Urothelium cell line (cell line): ENCODE results near the gene ARHGEF2.
"Not testable (repeated sequence)": the region's sequence is repeated elsewhere in the genome, so short reads cannot be mapped to it uniquely, and the experiment has no call there.

Source experiments
- DNase-seq: peaks from one replicate; pipeline ENCODE4 v3.0.0; 2011; ENCODE audit warnings: low spot score, mixed read lengths
- FAIRE-seq: peaks from 2 replicates; lab custom pipeline; 2011; peaks lifted over from hg19 to GRCh38; lab: Jason Lieb, UNC

Gene ARHGEF2

DNA sequence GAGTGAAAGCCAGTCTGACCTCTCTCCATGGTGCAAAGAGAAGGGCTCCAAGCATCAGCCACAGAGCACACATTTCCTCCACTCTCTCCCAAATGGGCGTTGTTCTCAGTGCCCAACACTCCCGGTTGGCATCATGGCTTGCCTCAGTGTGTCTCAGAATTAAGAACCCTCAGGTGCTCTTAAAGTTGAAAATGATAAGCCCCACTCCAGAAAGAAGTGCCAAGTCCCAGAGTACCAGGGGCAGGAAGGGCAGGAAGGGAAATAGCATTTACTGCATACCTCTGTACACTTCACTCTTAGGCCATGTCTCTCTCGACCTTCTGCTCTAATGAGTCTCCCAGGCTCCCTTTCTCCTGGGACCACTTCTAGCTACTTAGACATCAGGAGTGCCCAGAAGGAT, 15.2 kb upstream of the ARHGEF2 start:
- DNase-seq (no peak), FAIRE-seq (no peak)

DNA sequence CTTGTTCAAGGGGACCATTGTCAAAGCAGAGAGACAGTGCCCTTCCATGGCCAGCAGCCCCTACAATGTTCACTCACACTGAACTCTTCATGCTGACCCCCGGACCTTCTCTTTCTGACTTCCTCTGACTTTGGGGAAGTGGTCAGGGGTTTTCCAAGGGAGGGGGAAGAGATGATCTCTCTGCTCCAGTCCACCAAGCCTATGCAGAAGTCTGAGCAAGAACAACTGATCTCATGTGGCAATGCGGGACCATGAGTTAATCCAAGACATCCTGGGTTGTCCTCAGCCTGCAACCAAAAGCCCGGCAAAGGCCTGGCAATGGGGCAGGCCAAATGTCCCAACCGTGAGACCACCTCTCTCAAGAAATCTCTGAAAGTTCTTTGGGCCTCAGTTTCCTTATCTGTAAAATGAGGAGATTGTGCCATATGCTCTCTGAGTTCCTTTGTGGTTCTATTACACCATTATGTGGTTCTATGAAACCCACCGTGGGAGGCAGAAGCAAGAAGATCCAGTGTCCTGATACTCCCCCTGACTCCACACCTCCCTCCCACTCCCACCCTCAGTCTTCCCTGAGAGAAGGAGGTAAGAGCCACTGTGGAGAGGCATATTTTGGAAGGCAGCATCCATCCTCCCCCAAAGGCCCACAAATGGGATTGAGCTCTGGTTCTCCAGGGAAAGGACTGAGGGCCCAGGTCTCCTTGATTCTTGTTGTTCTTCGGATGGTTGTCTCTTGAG, 11.8 kb upstream of the ARHGEF2 start:
- no peak for DNase-seq
- FAIRE-seq = no peak

DNA sequence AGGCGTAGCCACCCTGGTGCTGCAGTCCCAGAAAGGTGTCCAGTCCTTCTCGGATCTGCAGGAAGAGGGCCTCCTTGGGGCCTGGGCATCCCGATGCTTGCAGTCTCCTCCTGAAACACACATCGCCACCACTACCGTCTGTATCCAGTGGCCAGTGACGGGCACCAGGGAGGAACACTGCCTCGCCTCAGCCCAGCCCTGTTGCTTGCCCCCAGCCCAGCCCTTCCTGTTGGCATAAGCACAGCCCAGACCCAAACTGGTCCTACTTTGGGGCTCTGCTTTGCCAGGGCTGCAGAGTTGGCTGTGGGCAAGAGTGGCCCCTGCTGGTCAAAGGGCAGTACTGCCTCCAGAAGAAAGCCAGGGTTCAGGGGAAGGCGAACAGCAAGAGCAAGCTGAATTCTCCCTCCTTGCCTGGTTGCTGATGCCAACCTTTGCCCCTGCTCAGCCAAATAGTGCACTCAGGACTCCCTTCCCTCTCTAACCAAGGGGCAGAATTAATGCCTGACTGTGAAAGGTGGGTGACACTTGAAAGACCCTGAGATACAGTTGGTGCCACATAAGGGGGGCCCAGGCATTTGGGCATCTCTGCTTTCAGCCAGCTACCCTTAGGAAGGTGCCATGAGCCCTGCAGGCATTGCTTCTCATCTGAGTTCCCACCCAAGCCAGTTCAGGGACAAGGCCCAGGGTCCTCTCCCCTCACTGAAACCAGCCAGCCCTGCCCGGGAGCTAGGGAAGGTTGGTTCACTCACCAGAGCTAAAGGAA, 11.1 kb upstream of the ARHGEF2 start:
- peak; percentile 77 for DNase-seq
- FAIRE-seq = peak; percentile 55

DNA sequence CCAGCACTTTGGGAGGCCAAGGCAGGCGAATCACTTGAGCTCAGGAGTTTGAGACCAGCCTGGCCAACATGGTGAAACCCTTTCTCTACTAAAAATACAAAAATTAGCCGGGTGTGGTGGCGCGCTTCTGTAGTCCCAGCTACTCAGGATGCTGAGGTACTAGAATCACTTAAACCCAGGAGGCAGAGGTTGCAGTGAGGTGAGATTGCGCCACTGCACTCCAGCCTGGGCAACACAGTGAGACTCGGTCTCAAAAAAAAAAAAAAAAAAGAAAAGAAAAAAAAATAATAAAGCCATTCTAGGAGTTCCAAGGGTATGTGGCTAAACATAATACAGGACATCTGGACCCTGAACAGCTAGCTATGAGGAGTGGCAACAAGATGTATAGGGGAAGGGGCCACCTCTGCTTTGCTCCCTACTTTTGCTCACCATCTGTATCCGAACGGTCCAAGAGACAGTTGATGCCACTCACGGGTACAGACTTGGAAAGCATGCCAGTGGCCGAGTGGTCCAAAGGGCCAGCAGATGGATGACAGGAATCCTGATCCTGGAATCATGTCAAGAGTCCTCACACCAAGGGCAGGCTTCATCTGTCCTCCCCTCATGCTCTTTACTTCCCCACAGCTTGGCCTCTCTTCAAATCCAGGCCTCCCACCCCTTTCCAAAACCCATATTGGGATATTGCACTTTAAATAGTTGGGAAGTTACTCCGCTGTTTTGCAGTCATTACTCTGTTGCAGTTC, 6.7 kb upstream of the ARHGEF2 start:
- not testable (repeated sequence) for DNase-seq, FAIRE-seq

DNA sequence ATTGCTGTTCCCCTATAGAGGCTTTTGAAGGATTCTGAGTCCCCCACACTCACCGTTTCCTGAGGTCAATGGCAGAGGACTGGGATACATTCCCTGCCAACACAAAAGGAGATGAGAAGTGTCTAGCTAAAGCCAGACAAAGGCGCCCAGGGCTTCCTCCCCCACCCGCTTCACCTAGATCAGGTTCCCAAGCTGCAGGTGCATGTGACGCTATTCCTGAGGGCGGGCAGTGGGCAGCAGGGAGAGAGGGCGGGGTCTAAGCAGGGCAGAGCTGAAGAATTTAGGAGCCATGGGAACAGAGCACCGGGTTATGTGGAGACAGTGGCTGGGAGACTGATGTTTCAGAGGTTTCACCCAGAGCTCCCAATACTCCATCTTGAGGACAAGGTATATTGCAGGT, 6.0 kb upstream of the ARHGEF2 start:
- DNase-seq (no peak), FAIRE-seq (no peak)

DNA sequence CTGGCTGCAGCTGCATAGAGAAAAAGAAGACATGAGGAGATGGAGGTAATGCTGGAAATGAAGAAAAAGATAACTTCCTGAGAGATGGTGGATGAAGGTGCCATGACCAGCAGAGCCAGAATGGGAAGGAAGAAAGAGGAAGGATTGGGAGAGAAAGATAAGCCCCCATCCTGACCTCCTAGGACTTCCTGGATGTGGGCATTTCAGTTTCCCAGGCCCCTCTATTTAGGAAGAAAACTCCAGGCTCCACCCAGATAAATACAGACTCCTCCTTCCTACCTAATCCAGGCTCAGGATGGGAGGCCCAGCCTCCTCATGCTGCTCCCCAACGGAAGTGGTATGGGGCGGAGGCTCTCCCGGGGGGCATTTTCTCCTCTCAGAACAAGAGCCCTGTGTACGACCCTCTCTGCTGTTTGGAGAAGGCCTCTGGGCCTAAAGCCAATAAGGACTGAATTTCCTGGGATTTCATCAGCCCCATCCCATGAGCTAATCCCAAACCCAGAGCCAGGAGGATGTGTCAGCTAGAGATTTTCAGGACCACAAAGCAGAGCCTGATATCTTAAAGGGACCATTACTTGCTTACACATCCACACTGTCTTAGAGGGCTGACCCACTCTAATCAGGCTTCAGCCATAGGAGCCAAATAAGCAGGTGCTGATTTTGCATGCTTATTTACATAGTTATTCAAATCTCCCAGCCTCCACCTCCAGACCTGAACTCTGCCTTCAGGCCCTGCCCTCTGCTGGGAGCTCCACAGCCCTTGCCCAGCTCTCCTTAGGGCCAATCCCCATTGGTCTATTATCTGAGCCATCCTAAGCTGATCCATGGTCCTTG, 5.1 kb upstream of the ARHGEF2 start:
- DNase-seq (peak; percentile 68), FAIRE-seq (no peak)

DNA sequence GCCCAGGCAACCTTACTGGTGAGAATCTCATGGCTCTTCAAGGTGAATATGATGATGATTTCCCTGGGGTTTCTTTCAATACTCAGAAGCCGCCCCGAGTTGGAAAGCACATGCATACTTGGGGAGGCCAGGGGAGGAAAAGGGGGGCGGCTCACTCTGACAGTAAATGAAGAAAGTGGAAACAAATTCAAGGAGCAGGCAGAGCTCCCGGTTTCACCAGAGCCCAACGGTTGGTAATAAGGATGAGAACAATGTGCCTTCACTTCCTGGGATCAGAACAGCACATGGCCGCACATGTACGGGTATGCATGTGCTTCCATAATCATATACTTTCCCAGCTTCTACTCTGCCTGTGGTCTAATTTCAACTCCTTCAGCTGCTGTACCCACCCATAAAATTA, 3.8 kb upstream of the ARHGEF2 start:
- DNase-seq (no peak), FAIRE-seq (no peak)

DNA sequence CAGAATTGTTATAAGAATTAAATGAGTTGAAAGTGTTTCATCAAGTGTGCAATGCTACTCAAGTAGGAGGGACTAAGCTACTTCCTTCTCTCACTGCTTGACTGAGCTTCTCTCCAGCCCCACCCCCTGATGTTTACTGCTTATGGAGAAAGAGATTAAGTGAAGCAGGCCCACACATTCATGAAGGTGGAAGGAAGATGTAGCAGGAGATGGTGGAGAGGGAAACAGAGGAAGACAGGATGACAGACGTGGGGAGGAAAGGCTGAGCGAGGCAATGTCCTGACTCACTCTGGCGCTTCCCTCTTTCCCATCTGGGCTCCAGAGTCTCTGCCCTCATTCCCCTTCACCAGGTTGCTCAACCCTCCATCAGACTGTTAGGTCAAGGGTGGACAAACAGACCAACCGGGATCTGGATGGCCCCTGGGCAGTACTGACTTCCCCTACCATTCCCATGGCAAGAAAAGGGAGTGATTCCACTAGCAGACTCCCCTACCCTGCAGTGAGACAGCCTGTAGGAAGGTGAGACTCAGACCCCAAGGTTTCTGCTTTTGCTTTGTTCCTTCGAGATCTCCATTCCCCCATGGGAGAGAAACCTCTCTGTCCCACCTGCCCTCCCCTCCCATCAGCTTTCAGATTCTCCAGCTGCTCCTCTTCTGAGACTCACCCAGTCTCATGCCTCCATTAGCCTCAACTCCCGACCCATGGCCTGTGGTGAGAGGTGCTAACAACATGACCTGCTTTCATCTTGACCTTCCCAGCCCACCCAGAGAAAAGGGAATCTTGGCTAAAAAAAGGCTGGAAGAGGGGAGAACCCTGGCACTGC, 3.1 kb upstream of the ARHGEF2 start:
- DNase-seq (no peak), FAIRE-seq (no peak)

DNA sequence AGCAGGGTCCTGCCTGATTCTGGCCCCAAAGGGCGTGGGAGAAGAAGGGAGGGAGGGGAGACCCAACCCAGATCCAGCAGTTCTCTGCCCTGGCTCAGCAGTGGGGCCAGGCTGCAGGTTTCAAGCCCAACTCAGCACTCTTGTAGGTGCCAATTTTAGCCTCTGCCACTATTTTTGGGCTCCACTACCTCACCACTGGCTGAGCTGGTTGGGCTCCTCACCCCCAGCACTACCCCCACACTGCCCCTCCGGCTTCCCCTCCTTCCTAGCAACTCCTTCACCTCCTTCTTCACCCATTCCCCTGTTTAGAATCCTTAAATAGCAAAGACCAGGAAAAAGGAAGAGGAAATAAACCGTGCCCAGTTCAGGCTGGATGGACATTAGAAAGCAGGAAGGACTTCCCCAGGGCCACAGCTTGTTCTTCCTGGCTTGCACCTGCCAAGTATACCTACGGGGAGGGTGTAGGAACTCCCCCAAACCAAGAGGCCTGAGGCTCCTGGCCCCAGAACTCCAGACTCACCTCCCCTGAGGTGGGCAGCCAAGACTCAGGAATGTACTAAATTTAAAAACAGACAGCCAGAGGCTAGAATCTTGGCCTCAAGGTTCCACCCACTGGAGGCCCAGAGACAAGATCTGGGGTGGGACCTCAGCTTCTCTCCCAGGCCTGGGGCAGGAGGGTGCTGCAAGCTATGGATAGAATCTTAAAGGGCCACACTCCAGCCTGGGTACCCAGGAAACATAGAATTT, 1.4 kb upstream of the ARHGEF2 start:
- FAIRE-seq (no peak), DNase-seq (no peak)

DNA sequence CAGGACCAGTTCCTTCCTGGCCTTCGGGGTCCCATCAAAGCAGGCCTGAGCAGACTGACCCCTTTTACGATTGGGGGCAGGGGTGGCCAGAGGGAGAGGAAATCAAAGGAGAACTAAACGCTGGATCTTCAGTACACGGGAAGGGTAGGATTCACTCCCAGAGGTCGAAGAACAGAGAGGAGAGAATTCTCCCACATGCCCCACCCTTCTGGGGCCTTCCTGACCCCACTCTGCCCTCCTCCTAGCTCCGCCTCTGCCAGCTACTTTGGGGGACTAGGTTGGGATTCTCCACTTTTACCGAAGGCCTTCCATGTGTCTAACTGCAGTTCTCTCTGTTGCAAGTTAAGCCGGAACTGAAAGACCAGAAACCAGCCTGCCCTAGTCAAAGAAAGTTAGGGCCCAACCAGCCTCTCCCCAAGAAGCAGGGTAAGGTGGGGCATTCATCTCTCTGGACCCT, 654 bp upstream of the ARHGEF2 start:
- FAIRE-seq (no peak), DNase-seq (no peak)

DNA sequence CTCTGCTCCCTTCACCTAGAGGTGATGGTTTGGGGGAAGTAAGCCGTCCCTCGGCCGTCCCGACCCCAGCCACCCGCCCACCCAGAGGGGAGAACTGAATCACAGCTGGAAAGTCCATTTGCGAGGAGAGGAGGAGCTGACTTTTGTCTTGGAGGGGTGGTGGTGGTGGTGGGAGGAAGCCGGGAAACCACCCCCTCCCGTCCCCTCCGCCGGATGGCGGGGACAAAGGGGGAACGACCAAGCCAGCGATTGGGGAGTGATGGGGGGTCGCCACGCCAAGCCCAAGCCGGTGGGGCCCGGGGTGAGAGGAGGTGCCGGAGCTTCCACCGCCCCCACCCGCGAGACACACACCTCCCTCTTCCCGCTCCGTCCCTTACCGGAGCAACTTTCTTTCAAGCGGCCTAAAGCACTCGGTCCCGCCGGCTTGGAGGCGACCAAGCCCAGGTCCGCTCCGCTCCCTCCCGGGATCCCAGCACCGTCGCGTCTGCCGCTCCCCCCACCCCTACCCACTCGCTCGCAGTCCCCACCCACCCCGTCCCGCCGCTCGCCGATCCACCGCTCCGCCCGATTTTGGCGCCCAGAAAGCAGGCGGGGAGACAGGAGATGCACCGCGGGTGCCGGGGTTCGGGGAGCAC, 540 bp downstream of the ARHGEF2 start:
- peak; percentile 58 for DNase-seq
- FAIRE-seq = no peak

DNA sequence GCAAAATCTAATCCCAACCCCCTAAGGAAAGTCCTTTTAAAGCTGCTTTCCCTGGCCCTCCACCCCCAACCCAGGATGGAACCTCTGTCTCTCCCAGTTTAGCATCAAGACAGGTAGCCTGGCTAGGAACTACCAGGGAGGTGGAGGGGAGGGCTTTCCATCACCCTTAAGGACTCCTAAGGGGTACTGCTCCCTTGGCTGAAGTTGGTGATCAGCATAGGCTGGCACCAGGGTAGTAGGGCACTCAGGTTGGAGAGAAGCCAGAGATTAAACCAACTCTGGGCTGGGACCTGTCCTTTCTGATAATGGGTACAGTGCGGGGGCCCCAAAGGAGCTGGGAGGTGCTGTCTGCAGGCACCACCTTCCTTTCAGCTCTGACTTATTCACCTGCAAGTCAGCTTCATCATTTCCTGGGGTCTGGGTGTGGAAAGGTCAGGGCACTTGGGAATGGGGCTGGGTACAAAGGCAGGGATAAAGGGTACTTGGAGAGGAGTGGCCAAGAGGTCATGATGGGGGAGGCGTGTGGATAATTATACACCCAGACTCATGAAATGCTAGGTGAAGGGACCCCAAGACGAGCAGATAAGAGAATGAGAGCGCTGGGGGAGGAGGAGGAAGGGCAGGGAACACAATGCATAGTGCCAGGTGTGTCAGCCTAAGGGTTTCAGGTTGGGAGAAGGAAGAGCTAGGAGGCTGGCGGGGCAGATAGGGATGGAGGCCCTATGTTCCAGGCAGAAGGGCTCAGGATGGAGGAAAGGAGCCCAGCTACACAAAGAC, 1.2 kb downstream of the ARHGEF2 start:
- DNase-seq (no peak), FAIRE-seq (no peak)

DNA sequence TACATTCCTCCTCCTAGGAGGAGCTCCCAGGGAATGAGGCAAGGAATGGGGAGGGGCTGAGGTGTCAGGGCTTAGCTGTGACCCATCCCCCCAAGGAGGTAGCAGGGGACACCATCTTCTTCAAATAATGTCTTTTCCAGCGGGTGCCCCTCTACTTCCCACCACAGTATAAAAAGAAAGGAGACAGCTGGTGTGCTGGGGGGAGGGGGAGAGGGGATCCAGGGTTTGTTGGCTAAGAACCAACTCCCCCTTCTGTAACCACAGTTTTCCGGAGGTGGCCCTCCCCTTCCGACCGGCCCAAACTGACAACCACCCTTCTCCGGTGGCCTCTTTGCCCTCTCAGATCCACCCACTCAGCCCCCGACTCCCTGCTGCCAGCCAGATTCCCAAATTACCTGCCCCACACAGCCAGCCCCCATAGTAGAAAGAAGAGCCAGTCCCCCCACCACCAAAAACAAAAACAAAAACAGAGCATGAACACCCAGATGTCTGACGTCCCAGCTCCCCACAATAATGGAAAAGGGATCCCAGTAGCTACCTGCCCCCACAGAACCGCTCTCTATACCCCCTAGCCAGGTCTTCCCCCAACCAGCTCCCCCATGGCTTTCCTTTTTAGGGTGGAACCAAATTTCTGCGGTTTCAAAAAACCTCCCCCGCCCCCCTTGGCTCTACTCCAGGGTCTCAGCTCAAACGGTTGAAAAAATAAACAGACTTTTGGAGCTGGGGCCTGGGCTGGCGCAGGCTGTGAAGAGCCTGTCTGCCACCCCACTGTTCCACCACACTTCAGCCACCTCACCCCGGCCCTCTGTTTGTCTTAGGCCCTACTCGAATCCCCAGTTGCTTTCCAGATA, 2.1 kb downstream of the ARHGEF2 start:
- no peak for FAIRE-seq
- DNase-seq = peak; percentile 81

DNA sequence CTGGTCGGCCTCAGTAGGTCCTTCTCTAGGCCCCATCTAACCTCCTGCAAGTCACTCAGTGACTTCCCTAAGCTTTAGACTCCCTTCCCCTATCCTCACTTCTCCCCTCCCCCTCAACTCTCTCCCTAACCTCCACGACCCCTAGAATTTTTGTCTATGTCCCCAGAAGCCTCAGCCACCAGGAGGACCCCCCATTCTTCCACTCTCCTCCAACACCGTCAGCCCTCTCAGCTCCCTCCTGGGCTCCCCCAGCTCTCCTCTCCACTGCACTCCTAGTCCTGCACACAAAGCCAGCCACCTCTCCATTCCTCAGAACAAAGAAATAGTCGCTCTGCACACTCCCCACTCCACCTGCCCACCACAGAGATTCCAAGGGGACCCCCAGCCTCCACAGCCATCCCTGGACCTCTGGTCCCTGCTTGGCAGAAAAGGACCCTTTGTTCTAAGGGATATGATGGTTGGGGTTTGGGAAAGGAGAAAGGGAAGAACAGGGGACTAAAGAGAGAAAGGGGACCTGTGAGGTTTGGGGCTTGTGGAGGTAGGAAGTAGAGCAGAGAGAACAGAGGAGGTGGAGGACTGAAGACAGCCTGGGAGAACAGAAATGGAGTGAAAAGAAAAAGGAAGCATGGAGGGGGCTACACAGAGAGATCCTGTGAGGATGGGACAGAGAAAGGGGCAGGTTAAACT, 2.8 kb downstream of the ARHGEF2 start:
- no peak for FAIRE-seq
- DNase-seq = no peak

DNA sequence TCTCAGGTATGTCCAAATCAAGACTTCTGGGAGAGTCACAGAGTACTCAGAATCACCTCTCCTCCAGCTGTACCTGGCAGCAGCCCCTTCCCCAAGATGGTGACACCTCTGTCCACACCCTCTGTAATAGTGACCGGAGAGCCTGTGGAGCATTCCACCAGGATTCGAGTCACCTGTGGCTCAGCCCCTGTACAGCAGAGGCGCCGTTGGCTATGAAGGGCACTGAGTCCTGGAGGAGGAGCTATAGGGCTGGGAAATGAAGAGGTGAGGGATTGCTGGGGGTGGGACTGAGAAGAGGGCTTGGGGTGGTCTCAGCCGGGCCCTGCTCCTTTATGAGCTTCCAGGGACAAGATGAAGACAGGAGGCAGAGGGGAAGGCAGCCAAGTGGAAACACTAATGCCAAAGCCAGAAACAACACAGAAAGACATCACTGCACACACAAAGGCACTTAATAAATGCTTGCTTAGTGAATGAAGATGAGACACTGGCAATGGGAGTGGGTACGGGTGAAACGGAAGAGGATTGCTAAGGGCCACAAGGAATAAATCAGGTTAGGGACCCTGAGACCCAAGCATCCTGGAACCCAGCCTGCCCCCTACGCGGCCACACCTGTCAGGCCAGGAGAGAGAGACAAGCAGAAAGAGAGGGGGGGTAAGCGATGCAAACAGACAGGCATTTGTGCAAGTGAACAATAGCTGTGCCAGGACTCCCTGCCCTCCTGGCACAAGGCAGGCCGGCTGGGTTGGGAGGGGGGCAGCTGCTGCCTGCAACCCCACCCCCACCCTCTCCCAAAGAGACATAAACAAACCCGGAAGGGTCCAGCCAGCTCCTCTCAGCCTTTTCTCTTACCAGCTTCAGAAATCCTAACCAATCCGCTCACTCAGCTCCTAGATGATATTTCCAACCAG, 3.9 kb downstream of the ARHGEF2 start:
- FAIRE-seq = no peak
- no peak for DNase-seq
